Aorta (tissue), 5 donors: ENCODE measurements around the gene OR6N1. TPM values are rescaled to one million over a fixed set of nuclear protein-coding genes. Genes with fewer than 3 reads are reported as not detected.

ENCODE experiments used
- ATAC-seq: fragments of 200-7000 bp; cut with Tn5 transposase; one replicate; pipeline ENCODE4 v1.9.1; 2022; ENCODE audit warnings: moderate library complexity; ENCODE audit not compliant: low FRiP score
- DNase-seq, 2 donors: peaks; one replicate each; pipeline ENCODE4 v3.0.0-alpha.2; 2020
- H3K27ac ChIP-seq, 2 donors: one replicate each; pipeline ENCODE4 v1.5.1; 2013; ENCODE audit warnings: low read length in 2 of 2, mild to moderate bottlenecking in 2 of 2, moderate library complexity in 2 of 2, control low read depth in 1 of 2, inconsistent platforms in 1 of 2, low read depth in 1 of 2
- H3K27me3 ChIP-seq, 2 donors: one replicate each; pipeline ENCODE4 v1.6.1; 2013; ENCODE audit warnings: control low read depth in 1 of 2, low read length in 1 of 2, mild to moderate bottlenecking in 1 of 2, moderate library complexity in 1 of 2; ENCODE audit not compliant: insufficient read depth in 2 of 2, control insufficient read depth in 1 of 2
- H3K36me3 ChIP-seq, 2 donors: one replicate each; pipeline ENCODE4 v1.6.1; 2013; ENCODE audit warnings: control low read depth in 1 of 2, low read length in 1 of 2, mild to moderate bottlenecking in 1 of 2; ENCODE audit not compliant: insufficient read depth in 2 of 2, control insufficient read depth in 1 of 2
- H3K4me1 ChIP-seq, 2 donors: one replicate each; pipeline ENCODE4 v1.6.1; 2013; ENCODE audit warnings: low read length in 2 of 2, control low read depth in 1 of 2, mild to moderate bottlenecking in 1 of 2, moderate library complexity in 1 of 2; ENCODE audit not compliant: insufficient read depth in 2 of 2, control insufficient read depth in 1 of 2
- H3K4me3 ChIP-seq, 2 donors: one replicate each; pipeline ENCODE4 v1.5.1; 2013; ENCODE audit warnings: low read length in 2 of 2, control low read depth in 1 of 2, mild to moderate bottlenecking in 1 of 2
- H3K9me3 ChIP-seq: one replicate; pipeline ENCODE4 v1.6.1; 2013; ENCODE audit warnings: mild to moderate bottlenecking, low read length; ENCODE audit not compliant: control insufficient read depth
- WGBS, 2 donors: extraction: QIAGEN DNeasy Blood & Tissue Kit; methylation state at CpG; one replicate each; pipeline ENCODE4 v1.1.7; 2013; 5-methylcytosine and 5-hydroxymethylcytosine counted together
- intact Hi-C, 2 donors: fragments of 100-400 bp; cut with DNase I; formaldehyde crosslinking; loops; one replicate each; pipeline versions ENCODE4 v1.14.2 to v1.15.0; 2022
- polyA plus RNA-seq, 2 donors: library from polyadenylated mRNA; stranded (reverse); fragments of 200-250 nt; gene quantifications; one replicate each; pipeline ENCODE4 v1.2.3, GENCODE V29; 2013
- total RNA-seq, 2 donors: library from RNA; stranded (reverse); fragmentation: NEBNext Ultra II Directional; extraction: Animal tissue kit (Norgen Biotek cat#: 25700); gene quantifications; one replicate each; pipeline ENCODE4 v1.2.1, GENCODE V29; 2021
- donor health status: healthy with polysubstance abuse.
- donor health status: Bipolar disorder and iron deficiency.
- donor health status: DM: no; HTN: no; CAD: no.
- donor health status: DM: no; HTN: no; CAD: no.
- donor health status: DM: yes; HTN: yes; CAD: no.

The OR6N1 gene
- total and polyA plus RNA-seq, 4 donors: not detected

- no peak overlapping the region for H3K4me3 ChIP-seq
- no peaks in the 10 kb centered on the region for H3K27me3 ChIP-seq
- intact Hi-C loops: no loop called here
- no peak for ATAC-seq
- H3K27ac ChIP-seq: no peak overlapping the region
- no peaks in the 10 kb centered on the region for H3K36me3 ChIP-seq
- no peaks in the 10 kb centered on the region for H3K4me1 ChIP-seq
- no peak for DNase-seq
- 62 to 64% methylated on average over 4 of the region's 4 CpGs for WGBS, 2 donors
- no peaks in the 10 kb centered on the region for H3K9me3 ChIP-seq
Measured at GRCh38 chr1:158810311-158810710, 38.3 kb upstream of the OR6N1 start.

- no peak for ATAC-seq
- H3K27me3 ChIP-seq: no peaks in the 10 kb centered on the region
- no peaks in the 10 kb centered on the region for H3K4me1 ChIP-seq
- no peak for DNase-seq
- intact Hi-C loops: no loop called here
- WGBS, 2 donors: 90 to 92% methylated on average over 5 of the region's 5 CpGs
- no peaks in the 10 kb centered on the region for H3K9me3 ChIP-seq
- H3K4me3 ChIP-seq: no peak overlapping the region
- H3K27ac ChIP-seq: no peak overlapping the region
- H3K36me3 ChIP-seq: no peaks in the 10 kb centered on the region
Measured at GRCh38 chr1:158809862-158810261, 37.9 kb upstream of the OR6N1 start.

- no peak for DNase-seq
- Histone ChIP-seq H3K9me3 (no peaks in the 10 kb centered on the region), H3K27me3 (no peaks in the 10 kb centered on the region), H3K4me1 (no peaks in the 10 kb centered on the region), H3K27ac (no peak overlapping the region), H3K4me3 (no peak overlapping the region), H3K36me3 (no peaks in the 10 kb centered on the region)
- ATAC-seq: no peak
- intact Hi-C loops: no loop called here
- 86% methylated on average over 3 of the region's 3 CpGs for WGBS, 2 donors
Measured at GRCh38 chr1:158809256-158809655, 37.3 kb upstream of the OR6N1 start.

GRCh38 chr1:158806916-158807536 is 35.0 kb upstream of the OR6N1 start:
- intact Hi-C loops: no loop called here
- 40 to 45% methylated on average over 6 of the region's 6 CpGs for WGBS, 2 donors
- Histone ChIP-seq H3K4me1 (no peaks in the 10 kb centered on the region), H3K9me3 (no peaks in the 10 kb centered on the region), H3K4me3 (no peak overlapping the region), H3K36me3 (no peaks in the 10 kb centered on the region), H3K27ac (no peak overlapping the region), H3K27me3 (no peaks in the 10 kb centered on the region)
- DNase-seq: no peak
- ATAC-seq: no peak

GRCh38 chr1:158803678-158804077 is 31.7 kb upstream of the OR6N1 start:
- 78 to 86% methylated on average over 1 of the region's 1 CpG for WGBS, 2 donors
- ATAC-seq: no peak

GRCh38 chr1:158801396-158801795 is 29.4 kb upstream of the OR6N1 start:
- Histone ChIP-seq H3K36me3 (no peaks in the 10 kb centered on the region), H3K27me3 (peaks cover 0 to 1% of the 10 kb centered on the region in 2 donors), H3K4me3 (no peak overlapping the region), H3K27ac (no peak overlapping the region), H3K4me1 (no peaks in the 10 kb centered on the region), H3K9me3 (no peaks in the 10 kb centered on the region)
- ATAC-seq (no peak), DNase-seq (no peak)
- 86 to 88% methylated on average over 1 of the region's 1 CpG for WGBS, 2 donors
- intact Hi-C loops: no loop called here

More at GRCh38 chr1:158803678-158804077, 31.7 kb upstream of the OR6N1 start:
- intact Hi-C loops: no loop called here
- Histone ChIP-seq H3K9me3 (no peaks in the 10 kb centered on the region), H3K27me3 (no peaks in the 10 kb centered on the region), H3K36me3 (no peaks in the 10 kb centered on the region), H3K4me3 (no peak overlapping the region), H3K4me1 (no peaks in the 10 kb centered on the region), H3K27ac (no peak overlapping the region)
- DNase-seq: no peak

GRCh38 chr1:158800526-158800925 is 28.5 kb upstream of the OR6N1 start:
- no peaks in the 10 kb centered on the region for H3K4me1 ChIP-seq
- no peaks in the 10 kb centered on the region for H3K36me3 ChIP-seq
- WGBS, 2 donors: 76 to 79% methylated on average over 2 of the region's 2 CpGs
- no peak overlapping the region for H3K27ac ChIP-seq
- DNase-seq (no peak), ATAC-seq (no peak)
- peaks cover 0 to 1% of the 10 kb centered on the region in 2 donors for H3K27me3 ChIP-seq
- H3K9me3 ChIP-seq: peaks cover 2% of the 10 kb centered on the region
- no peak overlapping the region for H3K4me3 ChIP-seq
- intact Hi-C loops: no loop called here

GRCh38 chr1:158799689-158800088 is 27.7 kb upstream of the OR6N1 start:
- Histone ChIP-seq H3K27ac (no peak overlapping the region), H3K27me3 (peaks cover 0 to 1% of the 10 kb centered on the region in 2 donors), H3K4me1 (no peaks in the 10 kb centered on the region), H3K9me3 (peaks cover 2% of the 10 kb centered on the region), H3K4me3 (no peak overlapping the region), H3K36me3 (no peaks in the 10 kb centered on the region)
- intact Hi-C loops: no loop called here
- ATAC-seq: no peak
- DNase-seq: no peak
- WGBS, 2 donors: 75 to 77% methylated on average over 4 of the region's 4 CpGs

GRCh38 chr1:158798531-158798930 is 26.5 kb upstream of the OR6N1 start:
- peaks cover 0 to 1% of the 10 kb centered on the region in 2 donors for H3K27me3 ChIP-seq
- no peak overlapping the region for H3K4me3 ChIP-seq
- no peaks in the 10 kb centered on the region for H3K36me3 ChIP-seq
- peaks cover 2% of the 10 kb centered on the region for H3K9me3 ChIP-seq
- no peak overlapping the region for H3K27ac ChIP-seq
- DNase-seq: no peak
- WGBS, 2 donors: 49 to 54% methylated on average over 3 of the region's 3 CpGs
- H3K4me1 ChIP-seq: no peaks in the 10 kb centered on the region
- intact Hi-C loops: no loop called here
- no peak for ATAC-seq
